Stimulated activated CD8-positive, alpha-beta memory T cell treated with anti-CD3 and anti-CD28 coated beads, Interleukin-12 subunit alpha, Interleukin-12 subunit beta, amount 100 ng/mL, for 24 hours (primary cell): ENCODE measurements around the gene PLEKHG4B.

Experiments used
- DNase-seq: peaks from one replicate; pipeline ENCODE4 v3.0.0-alpha.2; 2020; ENCODE audit errors: extremely low read depth

The PLEKHG4B gene

GRCh38 chr5:170971-171800, 79.2 kb downstream of the PLEKHG4B start:
- DNase-seq = no peak

- DNase-seq = no peak
Observed at GRCh38 chr5:171801-172331, 79.9 kb downstream of the PLEKHG4B start.

GRCh38 chr5:172421-172820, 80.5 kb downstream of the PLEKHG4B start:
- no peak for DNase-seq

GRCh38 chr5:172841-173251, 80.9 kb downstream of the PLEKHG4B start:
- no peak for DNase-seq

- DNase-seq = no peak
Observed at GRCh38 chr5:173392-174290, 81.7 kb downstream of the PLEKHG4B start.

- DNase-seq = no peak
Observed at GRCh38 chr5:174291-174600, 82.3 kb downstream of the PLEKHG4B start.

- DNase-seq = no peak
Observed at GRCh38 chr5:174876-175465, 83.0 kb downstream of the PLEKHG4B start.

GRCh38 chr5:176296-176823, 84.4 kb downstream of the PLEKHG4B start:
- DNase-seq = no peak

- no peak for DNase-seq
Observed at GRCh38 chr5:178110-178509, 86.1 kb downstream of the PLEKHG4B start.

- no peak for DNase-seq
Observed at GRCh38 chr5:179401-179800, 87.4 kb downstream of the PLEKHG4B start.

- no peak for DNase-seq
Observed at GRCh38 chr5:180286-180918, 88.4 kb downstream of the PLEKHG4B start.

- DNase-seq = no peak
Observed at GRCh38 chr5:181160-181559, 89.2 kb downstream of the PLEKHG4B start.

GRCh38 chr5:181566-181965, 89.6 kb downstream of the PLEKHG4B start:
- DNase-seq = no peak

GRCh38 chr5:182126-182525, 90.2 kb downstream of the PLEKHG4B start:
- no peak for DNase-seq

- no peak for DNase-seq
Observed at GRCh38 chr5:184471-184870, 92.5 kb downstream of the PLEKHG4B start.

GRCh38 chr5:185095-186070, 93.4 kb downstream of the PLEKHG4B start:
- no peak for DNase-seq

- DNase-seq = no peak
Observed at GRCh38 chr5:186091-187041, 94.4 kb downstream of the PLEKHG4B start.

GRCh38 chr5:187042-187431, 95.1 kb downstream of the PLEKHG4B start:
- DNase-seq = no peak
